LNCaP clone FGC (cell line): ENCODE measurements around the gene SCFD2.
"Not testable (repeated sequence)": the region's sequence is repeated elsewhere in the genome, so short reads cannot be mapped to it uniquely, and the experiment has no call there.

Experiments
- DNase-seq: peaks from one replicate; pipeline ENCODE4 v3.0.0-alpha.2; 2011; ENCODE audit warnings: low read depth
- H3K4me3 ChIP-seq: 2 replicates; pipeline ENCODE4 v1.5.1; 2011; ENCODE audit warnings: mild to moderate bottlenecking, low read depth, low read length, control low read depth
- CTCF ChIP-seq: IDR thresholded peaks from 2 replicates; pipeline ENCODE4 v1.5.1; 2012; ENCODE audit warnings: mild to moderate bottlenecking; ENCODE audit not compliant: control insufficient read depth, insufficient read depth; ENCODE audit errors: extremely low read depth

Gene SCFD2

GRCh38 chr4:53150631-53151488, 215.0 kb downstream of the SCFD2 start:
- TF ChIP-seq CTCF = no peak

GRCh38 chr4:53147711-53148110, 218.2 kb downstream of the SCFD2 start:
- no peak for TF ChIP-seq CTCF
- DNase-seq = no peak
- no peak overlapping the region for H3K4me3 ChIP-seq

More at GRCh38 chr4:53150631-53151488, 215.0 kb downstream of the SCFD2 start:
- no peak for DNase-seq
- H3K4me3 ChIP-seq = no peak overlapping the region

GRCh38 chr4:53147197-53147596, 218.7 kb downstream of the SCFD2 start:
- DNase-seq = no peak
- no peak overlapping the region for H3K4me3 ChIP-seq

GRCh38 chr4:53141308-53141707, 224.6 kb downstream of the SCFD2 start:
- no peak overlapping the region for H3K4me3 ChIP-seq
- DNase-seq = no peak
- no peak for TF ChIP-seq CTCF

More at GRCh38 chr4:53147197-53147596, 218.7 kb downstream of the SCFD2 start:
- no peak for TF ChIP-seq CTCF

- not testable (repeated sequence) for DNase-seq, H3K4me3 ChIP-seq
Observed at GRCh38 chr4:53139256-53139655, 226.6 kb downstream of the SCFD2 start.

- DNase-seq = no peak
- no peak overlapping the region for H3K4me3 ChIP-seq
- no peak for TF ChIP-seq CTCF
Observed at GRCh38 chr4:53137468-53137867, 228.4 kb downstream of the SCFD2 start.

- DNase-seq = no peak
- no peak for TF ChIP-seq CTCF
- no peak overlapping the region for H3K4me3 ChIP-seq
Observed at GRCh38 chr4:53136954-53137353, 228.9 kb downstream of the SCFD2 start.
